SKM-1 treated with dmso at 0.1 percent for 144 hours (cell line): Measurements from ENCODE around the gene LRP2.
A peak's percentile ranks its signal among the peaks of the same experiment; 100 is the strongest.
"Not testable (repeated sequence)": the region's sequence is repeated elsewhere in the genome, so short reads cannot be mapped to it uniquely, and the experiment has no call there.

Experiments
- DNase-seq: peaks from one replicate; lab custom pipeline; 2025; ENCODE audit not compliant: unreplicated experiment; lab: John Stamatoyannopoulos, UW

The LRP2 gene

GRCh38 chr2:169301596-169302335, 60.6 kb downstream of the LRP2 start:
- no peak for DNase-seq

GRCh38 chr2:169300636-169301530, 61.5 kb downstream of the LRP2 start:
- no peak for DNase-seq

GRCh38 chr2:169298007-169298406, 64.3 kb downstream of the LRP2 start:
- DNase-seq: no peak

GRCh38 chr2:169294001-169294675, 68.2 kb downstream of the LRP2 start:
- no peak for DNase-seq

- DNase-seq: no peak
Measured at GRCh38 chr2:169291517-169291916, 70.8 kb downstream of the LRP2 start.

GRCh38 chr2:169290433-169290832, 71.9 kb downstream of the LRP2 start:
- no peak for DNase-seq

GRCh38 chr2:169287666-169288065, 74.7 kb downstream of the LRP2 start:
- no peak for DNase-seq

- DNase-seq: no peak
Measured at GRCh38 chr2:169286624-169287231, 75.6 kb downstream of the LRP2 start.

GRCh38 chr2:169285531-169286235, 76.7 kb downstream of the LRP2 start:
- no peak for DNase-seq

- no peak for DNase-seq
Measured at GRCh38 chr2:169280502-169280901, 81.8 kb downstream of the LRP2 start.

GRCh38 chr2:169275696-169276444, 86.5 kb downstream of the LRP2 start:
- DNase-seq: no peak

GRCh38 chr2:169272010-169272409, 90.3 kb downstream of the LRP2 start:
- DNase-seq: no peak

- DNase-seq: not testable (repeated sequence)
Measured at GRCh38 chr2:169270574-169270973, 91.8 kb downstream of the LRP2 start.

GRCh38 chr2:169265591-169265990, 96.7 kb downstream of the LRP2 start:
- peak; percentile 26 for DNase-seq

- DNase-seq: no peak
Measured at GRCh38 chr2:169260846-169261642, 101.3 kb downstream of the LRP2 start.

- no peak for DNase-seq
Measured at GRCh38 chr2:169260246-169260645, 102.1 kb downstream of the LRP2 start.

- no peak for DNase-seq
Measured at GRCh38 chr2:169259402-169259801, 102.9 kb downstream of the LRP2 start.

- no peak for DNase-seq
Measured at GRCh38 chr2:169258045-169258601, 104.2 kb downstream of the LRP2 start.

- no peak for DNase-seq
Measured at GRCh38 chr2:169254774-169255173, 107.6 kb downstream of the LRP2 start.
